ENCODE results near the gene IPO11. TPM values are rescaled to one million over a fixed set of nuclear protein-coding genes. Genes with fewer than 3 reads are reported as not detected.
"Not testable (repeated sequence)": the region's sequence is repeated elsewhere in the genome, so short reads cannot be mapped to it uniquely, and the experiment has no call there.

Gene IPO11
- total and polyA plus RNA-seq, 7 donors = 9.1 to 25.4 (median 21.4) TPM

GRCh38 chr5:62616615-62617277 lies 204.2 kb downstream of the IPO11 start:
- Histone ChIP-seq H3K36me3 (ENCODE audit: insufficient read depth in 1 of 2, low read depth in 1 of 2) (no peaks in the 10 kb centered on the region), H3K9me3 (no peaks in the 10 kb centered on the region), H3K4me3 (no peak overlapping the region), H3K27me3 (ENCODE audit: insufficient read depth in 3 of 3, low read length in 2 of 3) (no peaks in the 10 kb centered on the region), H3K27ac (no peak overlapping the region), H3K4me1 (no peaks in the 10 kb centered on the region)
- no peak for ATAC-seq
- WGBS, 3 donors = 88 to 93% (median 92%) methylated on average over 2 of the region's 2 CpGs
- intact Hi-C loops (cut with DNase I) = no loop called here
- no peak for DNase-seq
- no peak for TF ChIP-seq CTCF (IDR thresholded peaks at IDR 0.05)

GRCh38 chr5:62617943-62618342 lies 205.4 kb downstream of the IPO11 start:
- Histone ChIP-seq H3K27ac (no peak overlapping the region), H3K4me3 (no peak overlapping the region), H3K4me1 (no peaks in the 10 kb centered on the region), H3K36me3 (ENCODE audit: insufficient read depth in 1 of 2, low read depth in 1 of 2) (no peaks in the 10 kb centered on the region), H3K27me3 (ENCODE audit: insufficient read depth in 3 of 3, low read length in 2 of 3) (no peaks in the 10 kb centered on the region), H3K9me3 (no peaks in the 10 kb centered on the region)
- intact Hi-C loops (cut with DNase I) = no loop called here
- TF ChIP-seq CTCF (IDR thresholded peaks at IDR 0.05) = no peak
- no peak for DNase-seq
- no peak for ATAC-seq

GRCh38 chr5:62620761-62621160 lies 208.2 kb downstream of the IPO11 start:
- Histone ChIP-seq H3K27me3 (ENCODE audit: insufficient read depth in 3 of 3, low read length in 2 of 3) (no peaks in the 10 kb centered on the region), H3K36me3 (ENCODE audit: insufficient read depth in 1 of 2, low read depth in 1 of 2) (no peaks in the 10 kb centered on the region), H3K27ac (no peak overlapping the region), H3K4me1 (no peaks in the 10 kb centered on the region), H3K4me3 (no peak overlapping the region), H3K9me3 (no peaks in the 10 kb centered on the region)
- no peak for DNase-seq
- ATAC-seq = no peak
- intact Hi-C loops (cut with DNase I) = no loop called here
- TF ChIP-seq CTCF (IDR thresholded peaks at IDR 0.05) = no peak
- WGBS, 3 donors = 89 to 90% (median 89%) methylated on average over 5 of the region's 5 CpGs

- Histone ChIP-seq H3K27me3 (ENCODE audit: insufficient read depth in 3 of 3, low read length in 2 of 3) (no peaks in the 10 kb centered on the region), H3K27ac (no peak overlapping the region), H3K36me3 (ENCODE audit: insufficient read depth in 1 of 2, low read depth in 1 of 2) (peaks cover 0 to under 1% of the 10 kb centered on the region in 2 donors), H3K4me1 (no peaks in the 10 kb centered on the region), H3K4me3 (no peak overlapping the region), H3K9me3 (no peaks in the 10 kb centered on the region)
- no peak for TF ChIP-seq CTCF (IDR thresholded peaks at IDR 0.05)
- no peak for ATAC-seq
- no peak for DNase-seq
- 80 to 82% (median 81%) methylated on average over 6 of the region's 6 CpGs for WGBS, 3 donors
- intact Hi-C loops (cut with DNase I) = no loop called here
These were observed 208.7 kb downstream of the IPO11 start for GRCh38 chr5:62621280-62621679.

- Histone ChIP-seq H3K27me3 (ENCODE audit: insufficient read depth in 3 of 3, low read length in 2 of 3) (no peaks in the 10 kb centered on the region), H3K4me1 (no peaks in the 10 kb centered on the region), H3K36me3 (ENCODE audit: insufficient read depth in 1 of 2, low read depth in 1 of 2) (peaks cover 0 to 20% of the 10 kb centered on the region in 2 donors), H3K27ac (no peak overlapping the region), H3K9me3 (no peaks in the 10 kb centered on the region), H3K4me3 (no peak overlapping the region)
- intact Hi-C loops (cut with DNase I) = no loop called here
- TF ChIP-seq CTCF (IDR thresholded peaks at IDR 0.05) = no peak
- DNase-seq = no peak
- ATAC-seq = no peak
- 87 to 91% (median 90%) methylated on average over 1 of the region's 1 CpG for WGBS, 3 donors
These were observed 210.7 kb downstream of the IPO11 start for GRCh38 chr5:62623271-62623670.

- intact Hi-C loops (cut with DNase I); H3K4me3 ChIP-seq; H3K27ac ChIP-seq; H3K4me1 ChIP-seq; ATAC-seq; DNase-seq; H3K9me3 ChIP-seq; H3K27me3 ChIP-seq (ENCODE audit: insufficient read depth in 3 of 3, low read length in 2 of 3): not testable (repeated sequence)
- H3K36me3 ChIP-seq (ENCODE audit: insufficient read depth in 1 of 2, low read depth in 1 of 2) = peaks cover 0 to 30% of the 10 kb centered on the region in 2 donors
- WGBS, 3 donors = 96 to 97% (median 97%) methylated on average over 7 of the region's 7 CpGs
These were observed 211.9 kb downstream of the IPO11 start for GRCh38 chr5:62624436-62624835.
